HT-29 (cell line): ENCODE measurements around the gene CD244. TPM values are rescaled to one million over a fixed set of nuclear protein-coding genes. Genes with fewer than 3 reads are reported as not detected.

Experiments
- DNase-seq: peaks from one replicate; pipeline ENCODE4 v3.0.0-alpha.2; 2015; ENCODE audit warnings: low spot score
- total RNA-seq: library from RNA; depleted of rRNA; stranded (reverse); fragments of >200 nt; shearing (Covaris generic); gene quantifications from 2 replicates; pipeline ENCODE4 v1.2.3, GENCODE V29; 2014

CD244 gene
- total RNA-seq, 1 experiment from 2014 or later = not detected

DNA sequence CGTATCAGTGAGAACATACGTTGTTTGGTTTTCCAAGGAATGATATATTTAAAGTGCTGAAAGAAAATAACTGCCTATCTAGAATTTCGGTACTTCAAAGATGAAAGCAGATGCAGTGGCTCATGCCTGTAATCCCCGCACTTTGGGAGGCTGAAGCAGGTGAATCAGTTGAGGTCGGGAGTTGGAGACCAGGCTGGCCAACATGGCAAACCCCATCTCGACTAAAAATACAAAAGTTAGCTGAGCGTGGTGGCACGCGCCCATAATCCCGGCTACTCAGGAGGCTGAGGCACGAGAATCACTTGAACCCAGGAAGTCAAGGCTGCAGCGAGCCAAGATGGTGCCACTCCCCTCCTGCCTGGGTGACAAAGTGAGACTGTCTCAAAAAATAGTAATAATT, 16.4 kb downstream of the CD244 start:
- DNase-seq = no peak

DNA sequence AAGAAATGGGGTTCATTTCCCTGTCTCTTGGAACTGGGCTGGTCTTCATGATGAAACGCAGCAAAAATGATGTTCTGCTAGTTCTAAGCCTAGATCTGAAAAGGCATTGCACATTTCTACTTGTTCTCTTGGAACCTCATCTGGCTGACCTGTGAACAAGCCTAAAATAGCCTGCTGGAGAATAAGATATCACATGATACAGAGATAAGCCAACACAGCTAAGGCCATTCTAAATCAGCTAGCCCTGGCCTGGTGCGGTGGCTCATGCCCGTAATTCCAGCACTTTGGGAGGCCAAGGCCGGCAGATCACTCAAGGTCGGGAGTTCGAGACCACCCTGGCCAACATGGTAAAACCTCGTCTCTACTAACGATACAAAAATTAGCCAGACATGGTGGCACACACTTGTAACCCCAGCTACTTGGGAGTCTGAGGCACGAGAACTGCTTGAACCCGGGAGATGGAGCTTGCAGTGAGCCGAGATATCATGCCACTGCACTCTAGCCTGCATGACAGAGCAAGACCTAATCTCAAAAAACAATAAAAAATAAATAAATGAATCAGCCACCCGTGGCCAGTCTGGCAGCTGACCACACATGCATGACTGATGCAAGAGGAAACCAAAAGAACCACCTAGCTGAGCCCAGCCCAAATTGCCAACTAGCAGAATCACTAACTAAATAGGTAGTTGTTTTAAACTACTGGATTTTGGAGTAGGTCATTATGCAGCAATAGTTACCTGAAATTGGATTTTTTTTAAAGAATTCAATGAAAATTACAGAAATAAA, 18.0 kb downstream of the CD244 start:
- DNase-seq = no peak

DNA sequence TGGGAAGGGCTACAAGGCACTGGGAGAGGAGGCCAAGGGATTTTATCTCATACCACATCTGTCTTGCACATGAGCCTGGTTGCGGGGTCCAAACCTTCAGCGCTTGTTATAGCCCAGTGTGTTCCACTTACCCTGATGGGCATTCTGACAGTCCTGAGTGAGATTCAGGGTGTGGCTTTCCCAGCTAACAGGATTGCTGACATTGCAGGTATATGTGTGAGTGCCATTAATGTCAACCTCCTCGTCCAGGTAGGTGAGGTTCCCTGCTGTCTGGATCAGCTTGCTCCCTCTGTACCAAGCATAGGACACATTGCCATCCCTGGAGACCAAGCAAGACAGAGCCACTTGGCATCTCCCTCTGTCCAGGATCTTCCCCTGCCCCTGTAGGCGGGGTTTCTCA, 21.6 kb downstream of the CD244 start:
- no peak for DNase-seq

DNA sequence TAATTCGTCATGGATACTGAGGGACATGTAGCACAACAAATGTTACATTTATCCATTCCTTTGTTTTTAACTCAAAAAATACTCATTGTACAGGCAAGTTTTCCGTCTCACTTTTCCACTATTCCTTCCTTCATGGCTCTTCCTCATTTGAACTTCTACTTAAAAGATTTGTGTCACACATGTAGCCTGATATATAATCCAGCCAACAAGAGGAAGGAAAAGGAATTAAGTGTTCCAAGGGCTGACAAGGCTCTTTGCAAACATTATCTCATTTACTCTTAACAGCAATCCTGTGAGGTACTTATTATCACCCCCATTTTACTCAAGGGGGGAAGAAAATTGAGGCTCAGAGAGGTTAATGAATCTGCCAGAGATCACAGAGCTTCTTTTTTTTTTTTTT, 22.9 kb downstream of the CD244 start:
- DNase-seq = no peak

DNA sequence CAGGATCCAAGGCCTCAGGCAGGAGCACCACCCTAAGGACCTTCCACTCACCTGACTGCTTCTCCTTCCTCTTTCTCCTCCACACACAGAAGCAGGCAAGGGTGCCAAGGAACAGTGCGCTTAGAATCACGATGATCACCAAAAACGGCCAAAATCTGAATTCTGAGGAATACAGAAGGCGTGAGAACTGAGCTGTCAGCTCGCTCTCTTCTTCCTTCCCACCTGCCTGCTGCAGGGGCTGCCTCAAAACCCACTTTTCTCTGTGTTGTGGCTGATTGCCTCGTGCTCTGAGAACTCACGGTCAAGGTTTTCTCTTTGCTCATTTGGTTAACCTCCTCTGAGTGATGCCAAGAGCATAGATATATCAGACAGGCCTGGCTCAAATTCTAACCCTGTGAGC, 23.8 kb downstream of the CD244 start:
- no peak for DNase-seq

DNA sequence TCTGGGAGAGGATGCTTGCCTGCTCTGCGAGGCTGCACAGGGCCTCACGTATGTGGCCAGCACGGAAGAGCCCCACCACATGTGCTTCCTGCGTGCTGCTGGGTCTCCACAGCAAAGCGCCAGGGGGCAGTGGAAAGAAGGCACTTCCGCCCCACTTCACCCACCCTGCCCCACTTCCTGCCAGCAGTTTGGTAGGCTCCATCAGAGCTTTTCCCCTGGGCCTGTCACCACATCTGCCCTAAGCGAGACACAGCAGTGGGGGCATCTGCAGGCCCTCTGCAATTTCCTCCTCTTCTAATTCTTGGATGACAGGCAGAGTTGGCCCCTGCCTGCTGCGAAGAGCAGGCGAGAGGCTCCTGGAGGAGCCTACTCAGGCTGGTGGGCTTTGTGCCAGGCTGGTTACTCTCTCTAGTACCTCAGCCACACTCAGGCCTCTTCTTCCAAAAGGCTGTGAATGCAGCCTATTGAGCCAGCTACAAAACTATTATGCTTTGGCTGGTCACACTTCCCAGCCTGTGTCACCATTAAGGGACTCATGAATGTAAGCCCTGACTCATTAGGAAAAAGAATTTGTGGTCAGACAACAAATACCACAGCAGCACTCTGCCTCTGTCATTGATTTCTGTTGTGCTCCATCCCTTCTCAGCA, 25.0 kb downstream of the CD244 start:
- DNase-seq = peak; percentile 8

DNA sequence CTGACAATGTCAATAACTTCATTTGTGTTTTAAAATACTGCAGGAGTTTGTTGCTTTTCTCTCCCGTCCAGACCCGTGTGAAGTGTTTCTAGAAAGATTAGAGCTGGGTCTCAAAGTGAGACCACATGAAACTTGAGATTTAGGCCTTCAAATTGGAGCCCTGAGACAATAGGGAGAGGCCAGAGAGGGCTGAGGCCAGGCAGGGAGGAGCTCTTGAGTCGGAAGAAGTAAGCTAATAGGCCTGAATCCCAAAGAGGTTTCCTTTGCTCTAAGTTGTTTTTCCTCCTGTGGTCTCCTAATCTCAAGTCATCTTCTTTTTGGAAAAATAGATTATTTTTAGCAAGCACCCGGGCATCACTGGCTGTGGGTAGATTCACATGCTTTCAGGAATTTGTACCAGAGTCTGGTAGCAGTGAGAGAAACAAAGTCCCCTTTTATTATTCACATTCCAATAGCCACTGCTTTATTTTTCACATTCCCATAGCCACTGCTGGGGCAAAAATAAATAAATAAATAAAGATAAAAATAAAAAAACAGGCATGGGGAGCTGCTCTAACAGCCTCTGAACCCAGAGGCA, 25.6 kb downstream of the CD244 start:
- DNase-seq = no peak

DNA sequence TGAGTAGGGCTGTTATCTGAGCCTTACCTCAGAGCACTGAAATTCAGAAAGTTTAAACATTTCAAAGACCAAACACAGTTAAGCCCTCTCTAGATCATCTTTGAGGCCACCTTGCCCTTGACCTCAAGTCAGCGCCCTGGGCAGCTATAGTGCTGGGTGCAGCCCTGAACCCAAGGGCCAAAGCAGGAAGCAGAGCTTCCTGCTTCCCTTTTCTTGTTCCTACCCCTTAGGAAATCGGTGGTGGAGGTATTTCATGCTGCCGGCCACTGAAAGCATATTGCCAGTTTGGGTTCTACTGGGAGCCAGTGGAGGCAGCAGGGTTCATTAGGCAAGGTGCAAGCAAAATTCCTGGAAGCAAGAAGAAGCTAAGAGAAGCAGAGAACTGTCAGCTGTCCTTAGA, 26.1 kb downstream of the CD244 start:
- no peak for DNase-seq

DNA sequence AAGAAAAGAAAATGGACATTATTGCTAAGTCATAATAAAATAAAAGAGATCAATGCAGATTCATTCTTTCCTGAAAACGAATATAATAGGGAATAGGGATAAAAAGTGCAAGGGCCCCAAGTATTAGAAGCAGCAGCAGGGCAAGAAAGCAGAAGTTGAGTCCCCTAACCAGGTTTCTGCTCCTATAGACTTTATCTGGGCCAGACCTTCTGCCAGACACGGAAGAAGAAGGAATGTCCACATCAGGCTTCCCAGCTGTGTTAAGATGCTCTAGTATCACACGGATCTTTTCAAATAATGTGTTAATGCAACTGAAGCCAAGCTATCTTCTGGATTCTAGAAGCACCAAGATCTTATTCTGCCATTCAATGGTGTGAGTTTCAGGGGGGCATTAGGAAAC, 26.9 kb downstream of the CD244 start:
- no peak for DNase-seq

DNA sequence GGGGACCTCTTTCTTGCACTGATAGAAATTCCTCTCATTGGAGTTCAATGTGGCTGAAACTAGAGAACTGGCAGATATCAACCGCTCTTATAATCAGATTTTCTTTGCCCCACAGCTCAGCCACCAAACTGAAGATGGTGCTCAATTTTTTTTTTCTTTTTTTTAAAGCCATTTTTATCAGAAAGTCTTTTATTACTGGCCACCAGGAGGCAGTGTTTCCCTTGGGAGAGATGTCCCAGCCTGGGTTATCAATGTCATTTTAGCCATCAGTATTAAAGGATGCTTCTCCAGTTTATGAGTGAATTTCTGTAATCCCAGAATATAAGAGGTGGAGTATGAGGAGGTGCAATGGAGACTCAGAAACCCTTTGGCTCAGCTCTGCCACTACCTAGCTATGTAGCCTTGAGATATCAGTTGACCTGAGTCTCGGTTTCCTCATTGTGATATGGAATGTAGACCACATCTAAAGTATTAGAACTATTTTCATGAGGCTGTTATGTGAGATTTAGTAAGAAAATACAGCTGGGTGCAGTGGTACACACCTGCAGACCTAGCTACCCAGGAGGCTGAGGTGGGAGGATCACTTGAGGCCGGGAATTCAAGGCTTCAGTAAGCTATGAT, 27.6 kb downstream of the CD244 start:
- DNase-seq = peak; percentile 71

DNA sequence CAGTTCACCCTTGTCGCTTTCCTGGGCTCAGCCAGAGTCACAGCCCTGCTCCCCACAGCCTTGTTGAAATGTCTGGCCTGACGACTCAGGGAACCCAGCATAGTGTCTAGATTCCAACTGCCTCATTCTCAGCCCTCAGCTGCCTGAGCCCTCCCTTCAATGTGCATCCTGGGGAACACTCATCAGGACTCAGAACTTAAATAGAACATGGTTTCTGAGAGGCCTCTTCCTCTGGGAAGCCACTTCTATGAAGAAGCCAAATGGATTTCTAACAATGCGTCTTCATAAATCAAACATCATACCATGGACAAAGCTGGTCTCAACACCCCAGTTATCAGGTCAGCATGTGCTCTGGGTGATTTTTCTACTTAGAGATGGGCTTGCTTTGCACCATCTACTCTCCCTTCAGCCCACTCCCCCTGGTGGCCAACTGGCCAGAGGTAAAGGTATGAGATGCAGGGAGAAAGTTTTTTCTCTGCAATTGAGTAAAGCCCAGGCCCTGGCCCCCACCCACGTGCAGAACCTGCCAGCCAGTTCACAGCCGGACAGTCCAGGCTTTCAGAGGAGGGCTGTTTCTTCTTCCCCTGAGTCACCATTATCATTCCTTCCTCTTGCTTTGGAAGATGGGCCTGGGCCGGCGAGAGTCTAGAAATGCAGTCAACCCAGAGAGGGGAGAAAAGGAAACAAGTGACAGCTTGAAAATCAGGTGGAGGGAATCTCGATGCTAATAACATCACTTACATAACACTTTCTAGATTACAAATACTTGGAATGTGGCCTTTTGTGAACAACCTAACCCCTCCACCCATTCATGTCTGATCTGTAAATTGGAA, 32.1 kb downstream of the CD244 start:
- peak; percentile 84 for DNase-seq

DNA sequence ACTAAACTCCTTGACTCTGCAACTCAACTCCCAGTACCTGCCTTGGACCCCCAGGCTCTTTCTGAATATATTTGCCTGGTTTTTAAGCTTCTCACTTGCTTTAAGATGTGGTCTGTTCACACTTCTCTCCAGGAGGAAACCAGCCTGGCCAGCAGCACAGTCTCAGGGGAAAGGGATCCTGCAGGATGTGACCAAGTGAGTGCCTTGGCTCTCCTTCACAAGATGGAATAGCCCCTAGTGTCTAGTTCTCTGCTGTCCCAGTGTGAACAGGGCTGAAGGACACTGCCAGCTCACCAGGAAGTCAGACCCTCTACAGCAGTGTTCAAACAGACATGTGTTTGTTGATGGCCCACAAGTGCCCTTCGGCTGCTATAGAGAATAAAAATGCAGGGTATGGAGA, 32.9 kb downstream of the CD244 start:
- no peak for DNase-seq

DNA sequence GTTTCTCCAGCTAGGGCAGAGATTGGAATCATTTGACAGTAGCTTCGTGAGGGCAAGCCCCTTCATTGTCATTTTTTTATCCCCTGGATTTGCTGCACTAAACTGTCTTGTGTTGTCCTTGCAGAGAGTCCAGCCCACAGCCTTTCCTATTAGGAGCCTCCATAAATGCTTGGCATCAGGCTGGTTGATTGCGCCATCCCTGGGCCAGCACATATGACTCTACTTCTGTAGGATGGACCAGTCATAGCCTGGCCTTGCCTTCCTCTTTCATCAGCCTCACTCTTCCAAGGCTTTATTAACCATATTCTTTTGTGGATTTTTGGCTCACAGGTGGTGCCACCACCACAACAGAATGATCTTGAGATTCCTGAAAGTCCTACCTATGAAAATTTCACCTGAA, 35.3 kb downstream of the CD244 start:
- DNase-seq = no peak

DNA sequence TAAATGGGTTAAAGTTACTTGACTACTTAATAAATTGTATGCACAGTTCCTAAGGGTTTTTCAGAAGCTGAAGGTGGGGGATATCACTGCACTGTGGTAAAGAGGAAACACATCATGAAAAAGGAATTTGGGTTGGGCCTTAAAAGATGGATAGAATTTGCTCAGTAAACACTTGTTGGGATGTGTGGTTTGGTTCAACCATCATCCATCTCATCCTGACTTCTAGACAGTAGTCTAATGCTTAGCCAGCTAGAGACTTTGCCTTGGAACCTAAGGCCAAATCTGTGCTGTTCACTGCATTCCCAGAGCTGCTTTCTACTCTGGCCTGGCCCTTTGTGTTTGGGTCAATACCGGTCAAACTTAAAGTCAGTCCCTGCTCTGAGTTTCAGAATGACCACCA, 36.1 kb downstream of the CD244 start:
- peak; percentile 54 for DNase-seq

DNA sequence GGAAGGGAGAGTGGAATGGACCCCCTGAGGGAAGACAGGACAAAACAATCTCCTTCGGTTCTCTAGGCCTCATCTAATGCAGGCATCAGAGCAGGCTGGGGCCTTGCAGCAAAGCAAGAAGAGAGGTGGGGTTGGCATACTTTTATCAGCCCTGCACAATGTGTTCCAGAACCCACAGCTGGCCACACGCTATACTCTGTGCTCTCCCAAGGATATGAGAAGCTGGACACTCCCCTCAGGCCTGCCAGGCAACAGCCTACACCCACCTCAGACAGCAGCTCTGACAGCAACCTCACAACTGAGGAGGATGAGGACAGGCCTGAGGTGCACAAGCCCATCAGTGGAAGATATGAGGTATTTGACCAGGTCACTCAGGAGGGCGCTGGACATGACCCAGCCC, 39.4 kb downstream of the CD244 start:
- DNase-seq = no peak

DNA sequence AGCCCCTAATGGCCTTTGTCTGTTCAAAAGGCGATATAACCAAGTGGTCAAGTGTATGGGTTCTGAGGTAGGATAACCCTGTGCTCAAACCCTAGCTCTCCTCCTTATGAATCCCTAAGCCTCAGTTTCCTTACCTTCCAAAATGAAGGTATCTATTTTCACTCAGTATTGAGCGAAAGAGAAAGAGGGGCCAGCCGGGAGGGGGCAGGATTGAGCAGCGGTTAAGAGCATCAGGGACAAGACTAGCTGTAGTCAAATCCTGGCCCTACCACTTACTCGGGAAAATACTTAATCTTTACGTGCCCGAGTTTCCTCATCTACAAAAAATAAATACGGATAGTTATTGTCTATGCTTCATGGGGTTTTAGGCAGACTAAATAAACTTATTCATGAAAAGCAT, 41.1 kb downstream of the CD244 start:
- DNase-seq = no peak

DNA sequence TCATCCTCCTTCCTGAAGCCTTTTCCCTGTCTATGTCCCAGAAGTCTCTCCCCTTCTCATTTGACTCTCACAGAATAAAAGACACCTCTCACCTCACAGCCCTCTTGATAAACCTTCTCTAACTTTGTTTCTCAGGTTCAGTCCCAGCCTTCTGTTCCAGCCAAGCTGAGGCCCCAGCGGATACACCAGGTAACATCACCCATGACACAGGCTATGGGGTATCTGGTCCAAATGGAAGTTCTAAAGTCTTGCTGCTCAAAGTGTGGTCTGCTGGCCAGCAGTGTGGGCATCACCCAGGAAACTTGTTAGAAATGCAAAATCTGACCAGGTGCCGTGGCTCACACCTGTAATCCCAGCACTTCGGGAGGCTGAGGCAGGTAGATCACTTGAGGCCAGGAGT, 43.5 kb downstream of the CD244 start:
- DNase-seq = no peak

DNA sequence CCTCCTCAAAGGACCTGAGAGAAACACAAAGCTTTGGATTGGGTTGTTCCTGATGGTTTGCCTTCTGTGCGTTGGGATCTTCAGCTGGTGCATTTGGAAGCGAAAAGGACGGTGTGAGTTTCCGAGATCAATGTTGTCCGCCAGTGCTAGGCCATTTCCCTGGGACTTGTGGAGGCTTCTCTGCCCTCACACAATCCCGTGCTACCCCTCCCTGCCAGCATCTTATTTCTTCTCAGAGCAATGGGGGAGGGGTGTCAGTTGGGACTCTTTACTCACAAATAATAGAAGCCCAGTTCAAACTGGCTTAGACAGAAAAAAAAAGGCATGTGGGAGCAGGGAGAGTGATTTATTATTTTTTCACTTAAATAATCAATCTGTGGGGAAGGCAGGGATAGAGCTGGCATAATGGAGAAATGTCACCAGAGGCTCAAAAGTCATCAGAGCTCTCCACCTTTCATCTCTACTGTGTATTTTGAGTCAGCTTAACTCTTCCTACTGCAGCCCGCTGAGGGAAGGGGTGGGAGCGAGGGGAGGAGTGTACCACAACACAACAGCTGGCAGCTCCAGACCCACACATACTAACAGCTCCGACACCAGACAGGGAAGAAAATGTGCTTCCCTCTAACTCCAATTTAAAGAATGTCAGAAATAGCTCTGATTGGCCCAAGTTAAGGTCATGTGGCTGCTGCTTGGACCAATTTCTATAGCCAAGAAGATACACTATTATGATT, 44.3 kb downstream of the CD244 start:
- DNase-seq = no peak

DNA sequence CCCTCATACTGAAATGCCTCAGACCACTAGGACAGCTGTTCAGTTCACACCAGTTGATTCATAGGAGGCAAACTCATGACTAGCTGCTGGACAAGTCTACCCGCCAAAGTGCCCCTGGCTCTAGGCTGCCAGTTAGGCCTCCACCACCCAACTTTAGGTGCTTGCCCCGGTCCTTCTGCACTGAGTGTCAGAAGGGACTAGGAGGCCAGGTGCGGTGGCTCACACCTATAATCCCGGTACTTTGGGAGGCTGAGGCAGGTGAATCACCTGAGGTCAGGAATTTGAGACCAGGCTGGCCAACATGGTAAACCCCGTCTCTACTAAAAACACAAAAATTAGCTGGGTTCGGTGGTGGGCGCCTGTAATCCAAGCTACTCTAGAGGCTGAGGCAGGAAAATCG, 47.8 kb downstream of the CD244 start:
- no peak for DNase-seq

DNA sequence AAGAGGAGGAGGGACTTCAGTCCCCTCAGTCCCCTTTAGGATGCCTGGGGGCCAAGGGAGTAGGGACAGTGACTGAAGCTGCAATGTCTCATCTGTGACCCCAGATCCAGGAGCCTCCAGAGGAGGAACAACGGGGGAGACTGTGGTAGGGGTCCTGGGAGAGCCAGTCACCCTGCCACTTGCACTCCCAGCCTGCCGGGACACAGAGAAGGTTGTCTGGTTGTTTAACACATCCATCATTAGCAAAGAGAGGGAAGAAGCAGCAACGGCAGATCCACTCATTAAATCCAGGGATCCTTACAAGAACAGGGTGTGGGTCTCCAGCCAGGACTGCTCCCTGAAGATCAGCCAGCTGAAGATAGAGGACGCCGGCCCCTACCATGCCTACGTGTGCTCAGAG, 48.4 kb downstream of the CD244 start:
- DNase-seq = no peak

DNA sequence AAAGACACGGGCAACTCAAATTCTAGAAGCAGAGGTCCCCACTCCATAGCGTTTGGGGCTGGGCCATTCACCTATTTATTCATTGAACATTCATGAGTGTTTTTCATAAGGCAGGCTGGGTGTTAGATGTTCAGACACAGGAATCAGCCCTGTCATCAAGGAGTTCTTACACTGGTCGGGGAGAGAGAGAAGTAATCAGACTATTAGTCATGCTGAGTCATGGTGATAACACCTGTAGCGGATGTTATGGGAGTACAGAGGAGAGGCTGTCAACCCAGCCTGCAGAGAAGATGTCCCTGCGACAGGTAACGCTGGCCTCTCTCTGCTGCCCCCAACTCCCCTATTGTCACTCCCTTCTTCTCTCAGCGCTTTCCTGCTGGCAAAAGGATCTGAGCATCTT, 49.5 kb downstream of the CD244 start:
- peak; percentile 69 for DNase-seq
